ENCODE results near the gene BRAF.
"Not testable (repeated sequence)": the region's sequence is repeated elsewhere in the genome, so short reads cannot be mapped to it uniquely, and the experiment has no call there.

BRAF gene

DNA sequence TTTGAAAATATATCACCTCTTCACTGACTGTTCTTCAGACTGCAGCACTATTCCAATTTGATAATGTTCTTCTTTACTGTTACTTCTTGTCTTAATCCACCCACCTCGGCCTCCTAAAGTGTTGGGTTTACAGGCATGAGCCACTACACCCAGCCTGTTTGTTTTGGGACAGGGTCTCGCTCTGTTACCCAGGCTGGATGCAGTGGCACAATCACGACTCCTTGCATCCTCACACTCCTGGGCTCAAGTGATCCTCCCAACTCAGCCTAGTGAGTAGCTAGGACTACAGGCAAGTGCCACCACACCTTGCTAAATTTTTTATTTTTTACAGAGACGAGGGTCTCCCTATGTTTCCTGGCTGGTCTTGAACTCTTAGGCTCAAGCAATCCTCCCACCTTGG is 150.4 kb downstream of the BRAF start:
- H3K4me3 ChIP-seq (ENCODE audit: low read length), result no peak overlapping the region
- DNase-seq (ENCODE audit: low read depth), result no peak
- TF ChIP-seq, protein P1, sequence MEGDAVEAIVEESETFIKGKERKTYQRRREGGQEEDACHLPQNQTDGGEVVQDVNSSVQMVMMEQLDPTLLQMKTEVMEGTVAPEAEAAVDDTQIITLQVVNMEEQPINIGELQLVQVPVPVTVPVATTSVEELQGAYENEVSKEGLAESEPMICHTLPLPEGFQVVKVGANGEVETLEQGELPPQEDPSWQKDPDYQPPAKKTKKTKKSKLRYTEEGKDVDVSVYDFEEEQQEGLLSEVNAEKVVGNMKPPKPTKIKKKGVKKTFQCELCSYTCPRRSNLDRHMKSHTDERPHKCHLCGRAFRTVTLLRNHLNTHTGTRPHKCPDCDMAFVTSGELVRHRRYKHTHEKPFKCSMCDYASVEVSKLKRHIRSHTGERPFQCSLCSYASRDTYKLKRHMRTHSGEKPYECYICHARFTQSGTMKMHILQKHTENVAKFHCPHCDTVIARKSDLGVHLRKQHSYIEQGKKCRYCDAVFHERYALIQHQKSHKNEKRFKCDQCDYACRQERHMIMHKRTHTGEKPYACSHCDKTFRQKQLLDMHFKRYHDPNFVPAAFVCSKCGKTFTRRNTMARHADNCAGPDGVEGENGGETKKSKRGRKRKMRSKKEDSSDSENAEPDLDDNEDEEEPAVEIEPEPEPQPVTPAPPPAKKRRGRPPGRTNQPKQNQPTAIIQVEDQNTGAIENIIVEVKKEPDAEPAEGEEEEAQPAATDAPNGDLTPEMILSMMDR (IDR thresholded peaks at IDR 0.05; ENCODE audit: insufficient read depth, low read depth, low read length, missing control alignments), result no peak

DNA sequence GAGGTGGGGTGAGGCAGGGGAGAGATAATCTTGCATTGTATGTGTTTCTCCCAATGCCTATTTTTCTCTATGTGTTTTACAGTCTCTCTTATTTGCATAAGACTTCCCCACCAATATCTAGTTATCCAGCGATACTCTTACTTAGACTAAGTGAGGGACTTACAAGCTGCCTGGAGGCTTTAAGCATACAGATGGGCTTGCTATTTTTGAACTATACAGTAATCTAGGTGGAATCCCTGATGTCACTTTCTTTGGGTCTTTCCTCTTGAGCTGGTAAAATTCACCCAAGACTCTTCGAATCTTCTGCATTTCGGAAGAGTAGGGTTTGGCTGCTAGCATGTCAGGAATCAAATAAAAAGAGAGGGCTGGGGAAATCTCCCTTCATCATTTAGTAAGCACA is 151.6 kb downstream of the BRAF start:
- no peak for DNase-seq (ENCODE audit: low read depth)
- H3K4me3 ChIP-seq (ENCODE audit: low read length), result no peak overlapping the region
- TF ChIP-seq, protein P1 (IDR thresholded peaks at IDR 0.05; ENCODE audit: insufficient read depth, low read depth, low read length, missing control alignments), result no peak

DNA sequence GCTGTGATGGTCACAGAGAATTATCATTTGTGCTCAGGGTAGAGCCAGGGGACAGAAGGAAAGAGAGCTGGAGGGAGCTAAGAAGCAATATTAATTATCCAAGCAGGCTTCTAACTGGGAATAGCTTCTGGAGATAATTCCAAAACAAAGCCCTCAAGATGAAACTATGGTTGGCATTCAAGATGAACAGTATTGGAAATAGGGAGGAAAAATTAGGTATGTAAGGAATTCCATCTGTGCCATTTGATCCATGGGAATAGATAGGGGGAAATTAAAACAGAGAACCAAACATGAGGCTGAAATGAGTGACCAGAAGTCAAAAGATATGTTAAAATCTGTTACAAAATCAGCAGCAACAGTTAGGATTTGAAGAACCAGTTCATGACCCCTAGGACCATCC is 152.9 kb downstream of the BRAF start:
- no peak for DNase-seq (ENCODE audit: low read depth)
- TF ChIP-seq, protein P1 (IDR thresholded peaks at IDR 0.05; ENCODE audit: insufficient read depth, low read depth, low read length, missing control alignments), result no peak
- no peak overlapping the region for H3K4me3 ChIP-seq (ENCODE audit: low read length)

DNA sequence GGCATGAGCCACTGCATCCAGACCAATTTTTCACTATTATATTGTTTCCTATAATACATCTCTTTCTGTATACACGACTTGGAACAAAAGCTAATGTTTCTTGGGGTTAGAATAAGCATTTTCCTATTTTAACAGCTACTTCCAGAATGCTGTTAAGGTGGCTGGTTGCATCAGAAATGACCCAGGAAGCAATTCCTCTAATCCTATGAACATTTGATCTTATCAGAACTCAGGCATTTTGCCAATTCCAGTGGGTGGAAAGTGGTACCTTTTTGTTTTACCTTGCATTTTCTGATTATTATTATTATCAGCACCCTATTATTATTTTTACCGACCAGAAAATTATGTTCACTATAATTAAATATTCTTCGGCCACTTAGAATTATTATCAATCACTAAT is 154.9 kb downstream of the BRAF start:
- TF ChIP-seq, protein P1 (IDR thresholded peaks at IDR 0.05; ENCODE audit: insufficient read depth, low read depth, low read length, missing control alignments), result no peak
- no peak overlapping the region for H3K4me3 ChIP-seq (ENCODE audit: low read length)
- DNase-seq (ENCODE audit: low read depth), result no peak

DNA sequence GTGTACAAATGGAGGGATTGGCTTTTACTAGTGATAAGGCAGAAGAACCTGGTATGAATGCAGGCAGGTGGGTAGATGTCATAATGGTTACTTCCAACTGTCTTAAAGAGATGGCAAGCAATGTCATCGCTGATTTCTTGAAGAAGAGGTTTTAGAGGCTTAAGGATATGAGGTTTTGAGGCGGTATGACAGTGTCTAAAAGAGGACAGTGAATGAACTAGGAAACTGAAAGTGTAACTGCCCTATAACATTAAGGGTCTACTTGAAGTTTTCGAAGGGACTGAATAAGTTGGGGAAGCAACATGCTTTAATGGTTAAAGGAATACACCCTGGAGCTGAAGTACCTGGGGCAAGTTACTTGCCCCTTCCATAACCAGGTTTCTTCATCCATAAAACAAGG is 157.3 kb downstream of the BRAF start:
- no peak for DNase-seq (ENCODE audit: low read depth)
- TF ChIP-seq, protein P1 (IDR thresholded peaks at IDR 0.05; ENCODE audit: insufficient read depth, low read depth, low read length, missing control alignments), result no peak
- no peak overlapping the region for H3K4me3 ChIP-seq (ENCODE audit: low read length)

DNA sequence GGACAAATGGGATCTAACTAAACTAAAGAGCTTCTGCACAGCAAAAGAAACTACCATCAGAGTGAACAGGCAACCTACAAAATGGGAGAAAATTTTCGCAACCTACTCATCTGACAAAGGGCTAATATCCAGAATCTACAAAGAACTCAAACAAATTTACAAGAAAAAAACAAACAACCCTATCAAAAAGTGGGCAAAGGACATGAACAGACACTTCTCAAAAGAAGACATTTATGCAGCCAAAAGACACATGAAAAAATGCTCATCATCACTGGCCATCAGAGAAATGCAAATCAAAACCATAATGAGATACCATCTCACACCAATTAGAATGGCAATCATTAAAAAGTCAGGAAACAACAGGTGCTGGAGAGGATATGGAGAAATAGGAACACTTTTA is 159.3 kb downstream of the BRAF start:
- not testable (repeated sequence) for H3K4me3 ChIP-seq (ENCODE audit: low read length); DNase-seq (ENCODE audit: low read depth)

DNA sequence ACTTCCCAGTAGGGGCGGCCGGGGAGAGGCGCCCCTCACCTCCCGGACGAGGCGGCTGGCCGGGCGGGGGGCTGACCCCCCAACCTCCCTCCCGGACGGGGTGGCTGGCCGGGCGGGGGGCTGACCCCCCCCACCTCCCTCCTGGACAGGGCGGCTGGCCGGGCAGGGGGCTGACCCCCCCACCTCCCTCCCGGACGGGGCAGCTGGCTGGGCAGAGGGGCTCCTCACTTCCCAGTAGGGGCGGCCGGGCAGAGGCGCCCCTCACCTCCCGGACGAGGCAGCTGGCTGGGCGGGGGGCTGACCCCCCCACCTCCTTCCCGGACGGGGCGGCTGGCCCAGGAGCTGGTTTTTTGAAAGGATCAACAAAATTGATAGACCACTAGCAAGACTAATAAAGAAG is 161.6 kb downstream of the BRAF start:
- H3K4me3 ChIP-seq (ENCODE audit: low read length), result not testable (repeated sequence)

DNA sequence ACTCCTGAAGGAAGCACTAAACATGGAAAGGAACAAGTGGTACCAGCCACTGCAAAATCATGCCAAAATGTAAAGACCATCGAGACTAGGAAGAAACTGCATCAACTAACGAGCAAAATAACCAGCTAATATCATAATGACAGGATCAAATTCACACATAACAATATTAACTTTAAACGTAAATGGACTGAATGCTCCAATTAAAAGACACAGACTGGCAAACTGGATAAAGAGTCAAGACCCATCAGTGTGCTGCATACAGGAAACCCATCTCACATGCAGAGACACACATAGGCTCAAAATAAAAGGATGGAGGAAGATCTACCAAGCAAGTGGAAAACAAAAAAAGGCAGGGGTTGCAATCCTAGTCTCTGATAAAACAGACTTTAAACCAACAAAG is 163.4 kb downstream of the BRAF start:
- not testable (repeated sequence) for DNase-seq (ENCODE audit: low read depth); H3K4me3 ChIP-seq (ENCODE audit: low read length)

More for the DNA sequence above, 161.6 kb downstream of the BRAF start:
- DNase-seq (ENCODE audit: low read depth), result not testable (repeated sequence)

DNA sequence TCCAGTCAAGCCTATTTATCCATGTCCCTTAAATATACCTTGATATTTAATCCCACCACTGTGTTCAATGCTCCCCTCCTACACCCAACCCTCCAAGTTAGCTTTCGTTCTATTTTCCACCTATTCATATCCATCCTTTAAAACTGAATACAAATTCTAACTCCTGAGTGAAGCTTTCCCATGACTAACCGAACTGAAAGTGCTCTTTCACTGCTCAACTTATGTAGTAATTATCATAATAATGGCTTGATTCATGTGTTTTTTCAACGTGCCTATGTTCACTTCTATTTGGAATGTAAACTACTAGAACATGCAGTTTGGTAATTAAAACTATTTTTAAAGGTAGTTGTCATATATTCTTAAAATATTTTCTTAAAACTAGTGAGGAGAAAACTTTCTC is 170.2 kb downstream of the BRAF start:
- TF ChIP-seq, protein P1 (IDR thresholded peaks at IDR 0.05; ENCODE audit: insufficient read depth, low read depth, low read length, missing control alignments), result no peak
- DNase-seq (ENCODE audit: low read depth), result no peak
- H3K4me3 ChIP-seq (ENCODE audit: low read length), result no peak overlapping the region
